GM13977 (cell line): Measurements from ENCODE around the gene ZNF280D.

Experiments used
- DNase-seq: peaks from one replicate; pipeline ENCODE4 v3.0.0; 2012; ENCODE audit warnings: low spot score
- CTCF ChIP-seq: IDR thresholded peaks from 2 replicates; pipeline ENCODE4 v1.5.1; 2012; ENCODE audit warnings: mild to moderate bottlenecking, control low read depth; ENCODE audit not compliant: insufficient read depth; ENCODE audit errors: extremely low read depth, missing control alignments
- in situ Hi-C: fragments of 300-500 bp; cut with MboI; formaldehyde crosslinking; loops from one replicate; pipeline ENCODE4 v1.12.0; 2022; ENCODE audit warnings: low sequenced_read_pairs, low pct_unique_long_range_greater_than_20kb, mixed read lengths, inconsistent platforms; ENCODE audit not compliant: unreplicated experiment

ZNF280D gene

GRCh38 chr15:56677271-56677670, 56.0 kb downstream of the ZNF280D start:
- in situ Hi-C loops: no loop called here
- no peak for DNase-seq
- no peak for TF ChIP-seq CTCF

GRCh38 chr15:56675930-56676329, 57.4 kb downstream of the ZNF280D start:
- DNase-seq: no peak
- no peak for TF ChIP-seq CTCF
- in situ Hi-C loops: no loop called here

GRCh38 chr15:56674857-56675256, 58.5 kb downstream of the ZNF280D start:
- TF ChIP-seq CTCF: no peak
- DNase-seq: no peak
- in situ Hi-C loops: no loop called here

- in situ Hi-C loops: no loop called here
- TF ChIP-seq CTCF: no peak
- DNase-seq: no peak
Observed at GRCh38 chr15:56672721-56673120, 60.6 kb downstream of the ZNF280D start.

GRCh38 chr15:56667517-56667916, 65.8 kb downstream of the ZNF280D start:
- DNase-seq: no peak
- no peak for TF ChIP-seq CTCF
- in situ Hi-C loops: no loop called here

- no peak for TF ChIP-seq CTCF
- in situ Hi-C loops: no loop called here
- no peak for DNase-seq
Observed at GRCh38 chr15:56660943-56661342, 72.4 kb downstream of the ZNF280D start.

- in situ Hi-C loops: no loop called here
- TF ChIP-seq CTCF: no peak
- no peak for DNase-seq
Observed at GRCh38 chr15:56659197-56659596, 74.1 kb downstream of the ZNF280D start.
